K562 (cell line): Measurements from ENCODE around the gene LIG3. TPM values are rescaled to one million over a fixed set of nuclear protein-coding genes. Genes with fewer than 3 reads are reported as not detected.
A peak's percentile ranks its signal among the peaks of the same experiment; 100 is the strongest.

ENCODE experiments used
- ATAC-seq: fragments of 200-7000 bp; cut with Tn5 transposase; 3 replicates; pipeline ENCODE4 v1.9.1; 2020; ENCODE audit warnings: moderate library complexity
- BruUV-seq: library from RNA; stranded (reverse); fragments of 400-500 nt; replicated peaks from 2 replicates; lab custom pipeline; 2021; lab: Mats Ljungman, UMichigan
- CTCF ChIA-PET: fragments of 300-600 bp; formaldehyde crosslinking; extraction: SDS; loops from one replicate; lab custom pipeline; 2021; ENCODE audit warnings: low intra/inter-chr PET ratio; lab: Yijun Ruan, JAX
- POLR2A ChIA-PET: fragments of 300-600, 350-650 bp; sonication (Branson Sonifier 250); formaldehyde crosslinking; extraction: SDS; loops from one replicate; lab custom pipeline; 2021; ENCODE audit warnings: antibody characterized with exemption, inconsistent platforms; lab: Yijun Ruan, JAX
- DNase-seq, 4 experiments: peaks; one replicate each; pipeline versions ENCODE4 v3.0.0 to v3.0.0-alpha.2; 2011 to 2018; ENCODE audit warnings: low spot score in 3 of 4, mixed read lengths in 3 of 4; ENCODE audit errors: extremely low read depth in 1 of 4
- FAIRE-seq: peaks from 2 replicates; lab custom pipeline; 2011; peaks lifted over from hg19 to GRCh38; lab: Jason Lieb, UNC
- H2AFZ ChIP-seq: 2 replicates; pipeline ENCODE4 v1.6.0; 2011; ENCODE audit warnings: low read depth, low read length, control low read depth, inconsistent platforms
- H3K27ac ChIP-seq: fragments of 200-600 bp; 3 replicates; pipeline ENCODE4 v1.8.0; 2011; ENCODE audit warnings: low read depth, mild to moderate bottlenecking, control low read depth, inconsistent platforms, low read length, moderate library complexity, mixed read lengths; ENCODE audit errors: extremely low read depth
- H3K27me3 ChIP-seq, 2 experiments: fragments of 300-600 bp in 1 of 2; 2 replicates in 1 of 2; 3 replicates in 1 of 2; pipeline versions ENCODE4 v1.6.0 to v1.8.0; 2011; ENCODE audit warnings: inconsistent platforms in 2 of 2, low read length in 2 of 2, mild to moderate bottlenecking in 1 of 2, mixed read lengths in 1 of 2, moderate library complexity in 1 of 2; ENCODE audit not compliant: control insufficient read depth in 2 of 2, insufficient read depth in 2 of 2
- H3K36me3 ChIP-seq: fragments of 300-600 bp; 3 replicates; pipeline ENCODE4 v1.8.0; 2011; ENCODE audit warnings: mild to moderate bottlenecking, low read length, inconsistent platforms; ENCODE audit not compliant: control insufficient read depth, insufficient read depth
- H3K4me1 ChIP-seq, 2 experiments: fragments of 200-600 bp in 1 of 2; replicated peaks in 1 of 2; 2 replicates in 1 of 2; 3 replicates in 1 of 2; pipeline versions ENCODE4 v1.5.1 to v1.8.0; 2011; ENCODE audit warnings: inconsistent platforms in 2 of 2, low read length in 2 of 2, mild to moderate bottlenecking in 1 of 2, mixed read lengths in 1 of 2, moderate library complexity in 1 of 2; ENCODE audit not compliant: control insufficient read depth in 2 of 2, insufficient read depth in 2 of 2
- H3K4me2 ChIP-seq: 2 replicates; pipeline ENCODE4 v1.6.1; 2011; ENCODE audit warnings: low read length, control low read depth, inconsistent platforms, mixed read lengths; ENCODE audit not compliant: insufficient read depth
- H3K4me3 ChIP-seq: fragments of 200-600 bp; sonication (generic), shearing (Covaris generic); 2 replicates; pipeline ENCODE4 v1.5.1; 2016; ENCODE audit warnings: control low read depth, inconsistent platforms
- H3K79me2 ChIP-seq: fragments of 200-600 bp; 3 replicates; pipeline ENCODE4 v1.8.0; 2011; ENCODE audit warnings: low read length, inconsistent platforms; ENCODE audit not compliant: control insufficient read depth, insufficient read depth
- H3K9ac ChIP-seq, 2 experiments: 2 replicates each; pipeline versions ENCODE4 v1.6.0 to v1.6.1; 2011; ENCODE audit warnings: low read depth in 2 of 2, low read length in 2 of 2, control low read depth in 1 of 2, inconsistent platforms in 1 of 2, mild to moderate bottlenecking in 1 of 2, mixed read lengths in 1 of 2; ENCODE audit not compliant: insufficient read depth in 1 of 2
- H3K9me1 ChIP-seq: one replicate; pipeline ENCODE4 v1.6.0; 2011; ENCODE audit warnings: inconsistent platforms, mild to moderate bottlenecking, low read length, moderate library complexity; ENCODE audit not compliant: control insufficient read depth, insufficient read depth
- H3K9me3 ChIP-seq: replicated peaks from 2 replicates; pipeline ENCODE4 v1.5.1; 2011; ENCODE audit warnings: low read depth, low read length, inconsistent platforms; ENCODE audit not compliant: control insufficient read depth, insufficient read depth
- H4K20me1 ChIP-seq: replicated peaks from 2 replicates; pipeline ENCODE4 v1.6.1; 2011; ENCODE audit warnings: low read length, inconsistent platforms, mixed read lengths; ENCODE audit not compliant: control insufficient read depth, insufficient read depth
- FOXA1 ChIP-seq: fragments of 450-650 bp; IDR thresholded peaks from 2 replicates; pipeline ENCODE4 v1.6.1; 2016; ENCODE audit warnings: mild to moderate bottlenecking, borderline replicate concordance
- L3MBTL2 ChIP-seq: fragments of 450-650 bp; IDR thresholded peaks from 2 replicates; pipeline ENCODE4 v1.6.1; 2016; ENCODE audit warnings: mild to moderate bottlenecking, moderate library complexity
- MBD1 ChIP-seq: fragments of 250-450 bp; sonication (Bioruptor Pico); IDR thresholded peaks from 2 replicates; pipeline ENCODE4 v1.8.0; 2022; ENCODE audit warnings: inconsistent platforms
- MCM2 ChIP-seq: fragments of 450-650 bp; IDR thresholded peaks from 2 replicates; pipeline ENCODE4 v1.6.1; 2017; ENCODE audit warnings: low read depth, mild to moderate bottlenecking
- POLR2B ChIP-seq: fragments of 450-650 bp; IDR thresholded peaks from 2 replicates; pipeline ENCODE4 v1.6.1; 2018; ENCODE audit warnings: low read depth; ENCODE audit not compliant: partially characterized antibody
- RFX5 ChIP-seq: IDR thresholded peaks from 2 replicates; pipeline ENCODE4 v1.6.1; 2011; ENCODE audit warnings: low read depth, mild to moderate bottlenecking, improper control_type of control experiment, low read length
- RNF219 ChIP-seq: fragments of 250-450 bp; sonication (Bioruptor Pico); IDR thresholded peaks from 2 replicates; pipeline ENCODE4 v1.5.0; 2022; ENCODE audit warnings: mild to moderate bottlenecking
- SETDB1 ChIP-seq: IDR thresholded peaks from one replicate; pipeline ENCODE4 v1.6.1; 2012; ENCODE audit warnings: low read length, control low read depth, inconsistent platforms
- SRSF3 ChIP-seq: fragments of 200-400 bp; formaldehyde crosslinking; IDR thresholded peaks from 2 replicates; pipeline ENCODE4 v1.6.1; 2016; ENCODE audit warnings: mild to moderate bottlenecking, low read length, moderate library complexity; ENCODE audit not compliant: insufficient read depth
- TCF7L2 ChIP-seq: fragments of 150-350 bp; IDR thresholded peaks from 2 replicates; pipeline ENCODE4 v1.6.1; 2016; ENCODE audit warnings: low read depth, mild to moderate bottlenecking, low read length, moderate library complexity
- WHSC1 ChIP-seq: IDR thresholded peaks from one replicate; pipeline ENCODE4 v1.6.1; 2012; ENCODE audit warnings: low read length, control low read depth, inconsistent platforms
- XRCC5 ChIP-seq: fragments of 200-400 bp; formaldehyde crosslinking; IDR thresholded peaks from 2 replicates; pipeline ENCODE4 v1.6.1; 2017; ENCODE audit warnings: low read depth, mild to moderate bottlenecking, low read length
- ZNF121 ChIP-seq: sonication (generic); formaldehyde crosslinking; conservative IDR thresholded peaks from 2 replicates; pipeline ENCODE4 v1.8.0; 2022; ENCODE audit warnings: missing genetic modification reagents
- ZNF41 ChIP-seq: fragments of 250-450 bp; sonication (Bioruptor Pico); conservative IDR thresholded peaks from 2 replicates; pipeline ENCODE4 v1.4.0; 2020; ENCODE audit warnings: mild to moderate bottlenecking
- WGBS: fragments of 100-300 bp; shearing (Covaris generic); methylation state at CpG from one replicate; pipeline ENCODE4 v1.1.6; 2016; ENCODE audit warnings: low coverage, mixed read lengths; ENCODE audit not compliant: insufficient coverage; ENCODE audit errors: missing lambda C conversion rate; 5-methylcytosine and 5-hydroxymethylcytosine counted together
- in situ Hi-C: fragments of 300-500 bp; cut with MboI; formaldehyde crosslinking; loops from 4 replicates; pipeline ENCODE4 v1.15.0; 2018; ENCODE audit warnings: inconsistent platforms, mixed read lengths
- intact Hi-C: fragments of 100-400 bp; cut with micrococcal nuclease; formaldehyde crosslinking; loops from 2 replicates; pipeline ENCODE4 v1.14.2; 2022
- polyA plus RNA-seq, 8 experiments: library from polyadenylated mRNA; depleted of rRNA in 4 of 8; stranded (reverse) in 5 of 8; unstranded in 3 of 8; fragments of >200 nt; fragmentation: Nextera tagmentation in 2 of 8; fragmentation: Illumina TruSeq in 1 of 8; extraction: Ambion mirVana in 2 of 8; extraction: Trizol in 1 of 8; gene quantifications; 2 replicates each; pipeline versions ENCODE4 v1.2.1 to v1.2.3, GENCODE V29; 2011 to 2014; ENCODE audit warnings: inconsistent platforms in 1 of 8, missing spikeins in 1 of 8
- total RNA-seq, 7 experiments: library from RNA; depleted of rRNA in 6 of 7; stranded (reverse); fragments of >200 nt in 6 of 7; fragmentation: Illumina TruSeq in 2 of 7; extraction: Trizol in 2 of 7; gene quantifications; 2 replicates each; pipeline versions ENCODE4 v1.2.1 to v1.2.3, GENCODE V29; 2011 to 2021; ENCODE audit warnings: low replicate concordance in 1 of 7
- TF ChIP-seq, protein P1 (sequence below): fragments of 450-650 bp; IDR thresholded peaks from 2 replicates; pipeline ENCODE4 v1.6.1; 2018; ENCODE audit not compliant: partially characterized antibody

Gene LIG3
- total and polyA plus RNA-seq, 9 of the 15 experiments (the other 6 are each of a cell fraction or from before 2014, with no cell fraction given): 7.6 to 75.0 (median 43.0) TPM

DNA sequence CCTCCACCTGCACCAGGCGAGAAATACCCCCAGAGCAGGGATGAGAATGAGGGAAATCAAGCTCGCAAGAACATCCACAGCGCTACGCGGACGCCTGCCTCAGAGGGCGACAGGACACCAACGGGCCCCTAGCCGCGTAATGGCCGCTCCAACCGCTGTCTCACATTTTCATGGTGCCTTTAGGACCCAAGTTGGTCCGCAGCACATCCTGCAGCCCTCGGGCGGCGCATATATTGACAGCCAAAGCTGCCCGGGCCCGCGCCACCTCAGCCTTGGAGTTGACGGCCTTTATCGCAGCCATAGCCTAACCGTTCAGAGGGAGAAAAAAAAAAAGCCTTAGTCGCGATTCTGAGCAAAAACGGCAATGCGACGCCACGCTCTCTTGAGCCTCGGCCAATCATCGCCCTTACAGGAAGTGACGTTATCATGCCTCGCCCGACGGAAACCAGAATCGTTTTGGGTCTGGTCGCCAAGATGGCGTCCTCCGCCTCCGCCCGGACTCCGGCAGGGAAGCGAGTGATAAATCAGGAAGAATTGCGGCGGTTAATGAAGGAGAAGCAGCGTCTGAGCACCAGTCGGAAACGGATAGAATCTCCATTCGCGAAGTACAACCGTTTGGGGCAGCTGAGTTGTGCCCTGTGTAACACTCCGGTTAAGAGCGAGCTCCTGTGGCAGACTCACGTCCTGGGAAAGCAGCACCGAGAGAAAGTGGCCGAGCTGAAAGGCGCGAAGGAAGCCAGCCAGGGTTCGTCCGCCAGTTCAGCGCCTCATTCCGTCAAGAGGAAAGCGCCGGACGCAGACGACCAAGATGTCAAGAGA is 19.0 kb upstream of the LIG3 start, which contains the start of the genes CCT6B and ZNF830:
Gene CCT6B (minus strand): TSS at position 368 of the 819 bp plus-strand sequence. CDS start 67 bp downstream, at position 301.
Gene ZNF830 (plus strand): TSS at position 448 of the 819 bp plus-strand sequence. CDS start 27 bp downstream, at position 475.
- Histone ChIP-seq H3K4me3 (peak within 1 kb of the TSS; percentile 79), H4K20me1 (no peaks in the 10 kb centered on the region), H3K4me2 (peak within 1 kb of the TSS; percentile 98), H3K36me3 (peaks cover 36% of the 10 kb centered on the region), H3K9ac (peak within 1 kb of the TSS; percentile 96 to 99), H3K9me3 (no peaks in the 10 kb centered on the region), H3K27me3 (no peaks in the 10 kb centered on the region), H2AFZ (peak within 1 kb of the TSS; percentile 97), H3K79me2 (peaks cover 29% of the 10 kb centered on the region), H3K27ac (peak within 1 kb of the TSS; percentile 96), H3K9me1 (no peaks in the 10 kb centered on the region), H3K4me1 (no peaks in the 10 kb centered on the region)
- WGBS: under 1% methylated on average over 61 of the region's 65 CpGs
- ChIA-PET POLR2A (interaction anchor here (0.7 to 1.4 kb wide), 8 partner anchors 9 to 128 kb away, joined by 3 to 8 read pairs (median 3); no protein-coding TSS in a partner anchor), CTCF (no interaction called here)
- peak; percentile 98 for FAIRE-seq
- ATAC-seq: peak; percentile 96
- peak; percentile 91 to 96 (median 93) for DNase-seq
- BruUV-seq: no TSS peak
- in situ Hi-C loops (no loop called here), intact Hi-C loops (loop anchor here (2.0 kb wide), 1 partner anchor 19 kb away; the partner anchor contains the start of gene LIG3)
- TF ChIP-seq TCF7L2 (no peak), POLR2B (peak; percentile 94), SETDB1 (no peak), L3MBTL2 (peak; percentile 87), XRCC5 (no peak), ZNF121 (CRISPR knock-in tag) (no peak), FOXA1 (no peak), MBD1 (CRISPR knock-in tag) (no peak), RNF219 (CRISPR knock-in tag) (no peak), SRSF3 (no peak), WHSC1 (no peak), MCM2 (no peak), ZNF41 (CRISPR knock-in tag) (0 out of 2 replicates have a peak, but pooled peaks have one; percentile 53), RFX5 (no peak)
- TF ChIP-seq, protein P1, sequence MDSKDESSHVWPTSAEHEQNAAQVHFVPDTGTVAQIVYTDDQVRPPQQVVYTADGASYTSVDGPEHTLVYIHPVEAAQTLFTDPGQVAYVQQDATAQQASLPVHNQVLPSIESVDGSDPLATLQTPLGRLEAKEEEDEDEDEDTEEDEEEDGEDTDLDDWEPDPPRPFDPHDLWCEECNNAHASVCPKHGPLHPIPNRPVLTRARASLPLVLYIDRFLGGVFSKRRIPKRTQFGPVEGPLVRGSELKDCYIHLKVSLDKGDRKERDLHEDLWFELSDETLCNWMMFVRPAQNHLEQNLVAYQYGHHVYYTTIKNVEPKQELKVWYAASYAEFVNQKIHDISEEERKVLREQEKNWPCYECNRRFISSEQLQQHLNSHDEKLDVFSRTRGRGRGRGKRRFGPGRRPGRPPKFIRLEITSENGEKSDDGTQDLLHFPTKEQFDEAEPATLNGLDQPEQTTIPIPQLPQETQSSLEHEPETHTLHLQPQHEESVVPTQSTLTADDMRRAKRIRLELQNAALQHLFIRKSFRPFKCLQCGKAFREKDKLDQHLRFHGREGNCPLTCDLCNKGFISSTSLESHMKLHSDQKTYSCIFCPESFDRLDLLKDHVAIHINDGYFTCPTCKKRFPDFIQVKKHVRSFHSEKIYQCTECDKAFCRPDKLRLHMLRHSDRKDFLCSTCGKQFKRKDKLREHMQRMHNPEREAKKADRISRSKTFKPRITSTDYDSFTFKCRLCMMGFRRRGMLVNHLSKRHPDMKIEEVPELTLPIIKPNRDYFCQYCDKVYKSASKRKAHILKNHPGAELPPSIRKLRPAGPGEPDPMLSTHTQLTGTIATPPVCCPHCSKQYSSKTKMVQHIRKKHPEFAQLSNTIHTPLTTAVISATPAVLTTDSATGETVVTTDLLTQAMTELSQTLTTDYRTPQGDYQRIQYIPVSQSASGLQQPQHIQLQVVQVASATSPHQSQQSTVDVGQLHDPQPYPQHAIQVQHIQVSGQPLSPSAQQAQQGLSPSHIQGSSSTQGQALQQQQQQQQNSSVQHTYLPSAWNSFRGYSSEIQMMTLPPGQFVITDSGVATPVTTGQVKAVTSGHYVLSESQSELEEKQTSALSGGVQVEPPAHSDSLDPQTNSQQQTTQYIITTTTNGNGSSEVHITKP: no peak
